ENCODE measurements around the gene ARG2. TPM values are rescaled to one million over a fixed set of nuclear protein-coding genes. Genes with fewer than 3 reads are reported as not detected.

Gene ARG2
- total and polyA plus RNA-seq, 9 of the 15 experiments (the other 6 are each of a cell fraction or from before 2014, with no cell fraction given), result 6.2 to 75.0 (median 17.8) TPM

- TF ChIP-seq ZNF280B (CRISPR knock-in tag; IDR thresholded peaks at IDR 0.05) (no peak), ZNF445 (CRISPR knock-in tag; IDR thresholded peaks at IDR 0.05; ENCODE audit: low read depth) (no peak), ZZZ3 (IDR thresholded peaks at IDR 0.05) (no peak), JUND (IDR thresholded peaks at IDR 0.05; ENCODE audit: borderline replicate concordance, low read depth, low read length) (peak; percentile 36), JUND (tag; IDR thresholded peaks at IDR 0.05; ENCODE audit: borderline replicate concordance, low read depth, low read length) (no peak), BRF2 (IDR thresholded peaks at IDR 0.05; ENCODE audit: borderline replicate concordance, insufficient read depth, insufficient read length) (no peak), MAFF (IDR thresholded peaks at IDR 0.05; ENCODE audit: low read length) (no peak), ZC3H4 (CRISPR knock-in tag; IDR thresholded peaks at IDR 0.05; ENCODE audit: borderline replicate concordance) (no peak), ZBTB17 (CRISPR knock-in tag; IDR thresholded peaks at IDR 0.05) (peak; percentile 26; the same call in 1 of the 2 replicates), PURB (CRISPR knock-in tag; IDR thresholded peaks at IDR 0.05; ENCODE audit: low read depth) (no peak), PTRF (tag; IDR thresholded peaks at IDR 0.05) (no peak), KAT7 (CRISPR knock-in tag; IDR thresholded peaks at IDR 0.05; ENCODE audit: borderline replicate concordance) (no peak), EP400 (IDR thresholded peaks at IDR 0.05) (peak; percentile 34; the same call in 1 of the 2 replicates), ZNF174 (CRISPR knock-in tag; IDR thresholded peaks at IDR 0.05) (no peak), ZNF408 (CRISPR knock-in tag; IDR thresholded peaks at IDR 0.05; ENCODE audit: low read depth) (no peak), NR2C1 (IDR thresholded peaks at IDR 0.05) (no peak), NR2C1 (tag; IDR thresholded peaks at IDR 0.05) (no peak), CHD1 (IDR thresholded peaks at IDR 0.05; ENCODE audit: low read length) (peak; percentile 44), UBTF (IDR thresholded peaks at IDR 0.05; ENCODE audit: borderline replicate concordance in 1 of 2, low read depth in 2 of 2, low read length in 2 of 2) (peak in 1 of 2 experiments; percentile 65; a peak in 1 of 4 replicates), TBP (optimal IDR thresholded peaks at IDR 0.05; ENCODE audit: low read depth, low read length) (peak; percentile 56), MCM5 (IDR thresholded peaks at IDR 0.05; ENCODE audit: low read depth) (no peak), SOX6 (IDR thresholded peaks at IDR 0.05) (no peak), ZNF431 (CRISPR knock-in tag; IDR thresholded peaks at IDR 0.05) (no peak)
- TF ChIP-seq, protein P1, sequence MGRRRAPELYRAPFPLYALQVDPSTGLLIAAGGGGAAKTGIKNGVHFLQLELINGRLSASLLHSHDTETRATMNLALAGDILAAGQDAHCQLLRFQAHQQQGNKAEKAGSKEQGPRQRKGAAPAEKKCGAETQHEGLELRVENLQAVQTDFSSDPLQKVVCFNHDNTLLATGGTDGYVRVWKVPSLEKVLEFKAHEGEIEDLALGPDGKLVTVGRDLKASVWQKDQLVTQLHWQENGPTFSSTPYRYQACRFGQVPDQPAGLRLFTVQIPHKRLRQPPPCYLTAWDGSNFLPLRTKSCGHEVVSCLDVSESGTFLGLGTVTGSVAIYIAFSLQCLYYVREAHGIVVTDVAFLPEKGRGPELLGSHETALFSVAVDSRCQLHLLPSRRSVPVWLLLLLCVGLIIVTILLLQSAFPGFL (CRISPR knock-in tag; IDR thresholded peaks at IDR 0.05), result no peak
Measured at GRCh38 chr14:67599698-67600561, 19.8 kb upstream of the ARG2 start, which contains the start of gene PIGH (continued).
